Calu3 (cell line): ENCODE measurements around the gene B3GLCT. TPM values are rescaled to one million over a fixed set of nuclear protein-coding genes. Genes with fewer than 3 reads are reported as not detected.

Experiments
- BruUV-seq: library from RNA; stranded (reverse); fragments of 400-500 nt; replicated peaks from 2 replicates; lab custom pipeline; 2021; lab: Mats Ljungman, UMichigan
- CTCF ChIA-PET: fragments of 300-600 bp; sonication (Branson Sonifier 250); formaldehyde crosslinking; loops from one replicate; lab custom pipeline; 2022; ENCODE audit warnings: antibody characterized with exemption; lab: Charles Lee
- DNase-seq: peaks from one replicate; pipeline ENCODE4 v3.0.0; 2022
- H3K27ac Mint-ChIP-seq: one replicate; pipeline ENCODE4 v1.8.0; 2022; ENCODE audit warnings: mixed read lengths; ENCODE audit not compliant: unreplicated experiment
- H3K27me3 Mint-ChIP-seq: one replicate; pipeline ENCODE4 v1.8.0; 2022; ENCODE audit warnings: mixed read lengths; ENCODE audit not compliant: unreplicated experiment
- H3K36me3 Mint-ChIP-seq: one replicate; pipeline ENCODE4 v1.8.0; 2022; ENCODE audit warnings: mild to moderate bottlenecking, moderate library complexity, mixed read lengths; ENCODE audit not compliant: insufficient read depth, unreplicated experiment
- H3K4me1 Mint-ChIP-seq: one replicate; pipeline ENCODE4 v1.8.0; 2022; ENCODE audit warnings: mild to moderate bottlenecking, low read depth, mixed read lengths; ENCODE audit not compliant: unreplicated experiment
- H3K4me3 Mint-ChIP-seq: one replicate; pipeline ENCODE4 v1.8.0; 2022; ENCODE audit warnings: mild to moderate bottlenecking, low read depth, moderate library complexity, mixed read lengths; ENCODE audit not compliant: unreplicated experiment
- H3K9me3 Mint-ChIP-seq: one replicate; pipeline ENCODE4 v1.8.0; 2022; ENCODE audit warnings: low read depth, mixed read lengths; ENCODE audit not compliant: unreplicated experiment
- CTCF ChIP-seq: fragments of 200-600 bp; IDR thresholded peaks from one replicate; pipeline ENCODE4 v1.8.0; 2022; ENCODE audit warnings: antibody characterized with exemption; ENCODE audit not compliant: unreplicated experiment
- intact Hi-C: fragments of 100-400 bp; cut with micrococcal nuclease; formaldehyde crosslinking; loops from one replicate; pipeline ENCODE4 v1.10.0; 2022; ENCODE audit not compliant: unreplicated experiment
- total RNA-seq: library from RNA; stranded (reverse); gene quantifications from 2 replicates; pipeline ENCODE4 v1.2.3, GENCODE V29; 2022

B3GLCT gene
- total RNA-seq, 1 experiment from 2014 or later = 5.1 TPM

GRCh38 chr13:31201341-31202031 is 1.7 kb downstream of the B3GLCT start:
- DNase-seq = no peak
- CTCF ChIA-PET = no interaction called here
- Mint-ChIP-seq H3K36me3 (peaks cover 16% of the 10 kb centered on the region), H3K4me1 (peaks cover 13% of the 10 kb centered on the region), H3K9me3 (no peaks in the 10 kb centered on the region), H3K4me3 (peak overlapping the region; percentile 76), H3K27ac (no peak overlapping the region), H3K27me3 (no peaks in the 10 kb centered on the region)
- intact Hi-C loops = no loop called here
- BruUV-seq = TSS peak; percentile 68
- no peak for TF ChIP-seq CTCF

GRCh38 chr13:31204592-31204991 is 4.8 kb downstream of the B3GLCT start:
- CTCF ChIA-PET = no interaction called here
- intact Hi-C loops = no loop called here
- peak overlapping the region; percentile 14 for H3K27ac Mint-ChIP-seq
- H3K4me3 Mint-ChIP-seq = no peak overlapping the region
- H3K36me3 Mint-ChIP-seq = peaks cover 13% of the 10 kb centered on the region
- no TSS peak for BruUV-seq
- H3K9me3 Mint-ChIP-seq = no peaks in the 10 kb centered on the region
- peaks cover 13% of the 10 kb centered on the region for H3K4me1 Mint-ChIP-seq
- DNase-seq = peak; percentile 6
- TF ChIP-seq CTCF = no peak
- no peaks in the 10 kb centered on the region for H3K27me3 Mint-ChIP-seq

GRCh38 chr13:31207661-31208552 is 8.1 kb downstream of the B3GLCT start:
- intact Hi-C loops = no loop called here
- Mint-ChIP-seq H3K4me3 (no peak overlapping the region), H3K27me3 (no peaks in the 10 kb centered on the region), H3K4me1 (peaks cover 13% of the 10 kb centered on the region), H3K36me3 (no peaks in the 10 kb centered on the region), H3K27ac (no peak overlapping the region), H3K9me3 (no peaks in the 10 kb centered on the region)
- CTCF ChIA-PET = no interaction called here
- no peak for DNase-seq
- no TSS peak for BruUV-seq
- no peak for TF ChIP-seq CTCF

- no peak overlapping the region for H3K27ac Mint-ChIP-seq
- H3K4me1 Mint-ChIP-seq = peaks cover 13% of the 10 kb centered on the region
- CTCF ChIA-PET = no interaction called here
- no peaks in the 10 kb centered on the region for H3K27me3 Mint-ChIP-seq
- H3K36me3 Mint-ChIP-seq = no peaks in the 10 kb centered on the region
- no TSS peak for BruUV-seq
- intact Hi-C loops = no loop called here
- H3K4me3 Mint-ChIP-seq = no peak overlapping the region
- no peak for DNase-seq
- H3K9me3 Mint-ChIP-seq = no peaks in the 10 kb centered on the region
- no peak for TF ChIP-seq CTCF
Measured at GRCh38 chr13:31208559-31209122, 8.9 kb downstream of the B3GLCT start.
